Limb (tissue), 2 donors: ENCODE results near the gene TMEM184A.

Experiments
- DNase-seq, 2 donors: peaks; one replicate each; pipeline ENCODE4 v3.0.0-alpha.2; 2016; ENCODE audit errors: extremely low spot score in 2 of 2

Gene TMEM184A

DNA sequence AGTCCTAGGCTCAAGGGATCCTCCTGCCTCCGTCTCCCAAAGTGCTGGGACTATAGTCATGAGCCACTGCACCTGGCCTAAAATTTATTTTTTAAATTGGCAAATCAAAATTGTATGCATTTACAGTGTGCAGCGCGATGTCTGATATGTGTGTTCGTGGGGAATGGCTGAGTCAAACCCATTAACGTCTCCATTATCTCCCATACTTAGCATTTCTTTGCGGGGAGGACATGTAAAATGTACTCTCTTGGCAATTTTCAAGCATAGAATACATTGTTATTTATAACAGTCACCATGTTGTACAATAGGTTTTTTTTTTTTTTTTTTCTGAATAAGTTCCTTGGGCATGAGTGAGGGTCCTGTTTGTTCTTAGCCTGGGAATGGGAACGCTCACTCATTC is 3.8 kb downstream of the TMEM184A start:
- DNase-seq: no peak

DNA sequence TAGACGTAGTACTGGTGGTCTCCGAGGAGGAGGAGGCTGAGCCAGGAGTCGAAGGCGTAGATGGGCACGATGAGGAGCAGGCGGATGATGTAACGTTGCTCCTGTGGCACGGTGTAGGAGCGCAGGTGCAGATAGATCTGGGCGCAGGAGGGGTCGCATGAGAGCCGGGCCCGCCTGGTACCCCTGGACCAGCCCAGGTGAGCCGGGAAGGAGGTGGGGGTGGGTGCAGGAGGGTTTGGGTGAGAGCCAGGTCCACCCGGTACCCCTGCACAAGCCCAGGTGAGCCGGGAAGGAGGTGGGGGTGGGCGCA is 5.2 kb downstream of the TMEM184A start:
- no peak for DNase-seq

DNA sequence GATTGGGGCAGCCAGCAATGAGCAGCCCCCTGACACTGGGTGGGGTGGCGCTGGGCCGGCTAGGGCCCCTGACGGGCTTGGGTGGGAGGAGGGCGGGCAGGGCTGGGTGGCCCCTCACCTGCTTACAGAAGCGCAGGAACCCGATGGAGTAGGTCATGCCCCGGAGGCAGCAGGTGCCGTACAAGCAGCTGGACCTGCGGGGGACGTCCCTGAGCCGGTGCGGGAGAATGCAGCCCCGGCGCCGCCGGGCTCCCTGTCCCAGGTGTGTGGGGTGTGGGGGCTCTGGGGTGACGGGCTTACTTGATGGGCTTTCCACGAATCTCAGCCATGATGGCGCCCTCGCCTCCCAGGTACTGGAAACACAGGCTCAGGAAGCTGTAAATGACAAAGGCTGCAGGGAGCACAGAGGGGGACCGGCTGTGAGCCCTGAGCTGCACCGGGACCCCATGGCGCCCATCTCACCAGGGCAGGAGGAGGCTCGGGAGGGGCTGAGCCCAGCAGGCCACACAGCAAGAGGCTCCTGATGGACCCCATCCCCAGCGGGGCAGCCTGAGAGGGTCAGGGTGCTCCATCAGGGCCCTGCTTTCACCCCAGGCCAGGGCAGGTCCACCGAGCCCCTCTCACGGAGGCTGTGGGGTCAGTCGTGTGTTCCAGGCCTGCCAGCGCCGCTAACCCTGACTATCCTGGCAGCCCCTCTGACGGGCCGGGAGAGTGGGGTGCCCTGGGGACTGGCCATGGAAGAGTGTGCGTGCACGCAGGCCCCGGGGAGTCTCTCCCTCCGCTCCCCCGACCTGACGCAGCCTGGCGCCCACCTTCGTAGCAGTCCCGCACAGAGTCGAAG is 5.8 kb downstream of the TMEM184A start:
- no peak for DNase-seq

DNA sequence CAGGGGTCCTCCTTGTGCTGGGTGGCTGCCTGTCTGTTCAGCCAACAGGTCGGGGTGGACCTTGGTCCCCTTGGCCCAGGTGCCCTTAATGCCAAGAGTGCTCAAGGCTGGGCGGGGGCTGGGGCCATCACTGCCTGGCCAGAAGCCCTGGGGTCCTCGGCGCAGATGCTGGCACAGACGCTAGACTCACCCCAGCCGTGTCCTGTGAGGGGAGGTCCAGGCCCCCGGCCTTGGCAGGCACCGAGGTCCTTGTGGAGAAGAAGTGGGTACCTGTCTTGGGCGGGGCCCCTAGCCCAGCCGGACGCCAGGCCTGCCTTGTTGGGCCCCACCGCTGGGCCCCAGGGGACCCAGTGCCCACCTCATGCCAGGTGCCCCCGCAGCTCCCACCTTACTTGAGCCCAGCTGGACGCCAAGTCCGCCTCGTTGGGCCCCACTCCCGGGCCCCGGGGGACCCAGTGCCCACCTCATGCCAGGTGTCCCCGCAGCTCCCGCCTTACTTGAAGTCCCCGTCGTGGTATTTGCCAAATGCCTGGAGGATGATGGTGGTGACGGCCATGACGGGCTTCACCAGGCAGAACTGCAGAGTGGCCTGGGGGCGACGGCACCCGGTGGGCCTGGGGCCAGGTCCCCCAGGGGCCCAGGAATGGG is 6.5 kb downstream of the TMEM184A start:
- DNase-seq: no peak

DNA sequence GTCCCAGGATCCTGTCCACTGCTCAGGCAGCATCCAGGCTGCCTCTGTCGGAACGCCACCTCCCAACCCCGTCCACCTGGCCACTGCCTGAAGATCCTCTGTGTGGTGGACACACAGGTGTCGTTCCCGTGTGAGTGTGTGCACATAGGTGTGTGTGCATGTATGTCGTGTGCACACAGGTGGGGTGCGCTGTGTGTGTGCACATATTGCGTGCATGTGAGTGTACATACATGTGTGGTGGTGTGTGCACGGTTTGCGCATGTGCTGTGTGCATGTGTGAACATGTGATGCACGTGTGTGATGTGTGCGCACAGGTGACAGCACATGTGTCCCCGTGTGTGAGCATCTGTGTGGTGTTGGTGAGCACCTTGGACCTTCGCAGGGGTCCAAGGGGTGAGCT is 7.1 kb downstream of the TMEM184A start:
- no peak for DNase-seq

DNA sequence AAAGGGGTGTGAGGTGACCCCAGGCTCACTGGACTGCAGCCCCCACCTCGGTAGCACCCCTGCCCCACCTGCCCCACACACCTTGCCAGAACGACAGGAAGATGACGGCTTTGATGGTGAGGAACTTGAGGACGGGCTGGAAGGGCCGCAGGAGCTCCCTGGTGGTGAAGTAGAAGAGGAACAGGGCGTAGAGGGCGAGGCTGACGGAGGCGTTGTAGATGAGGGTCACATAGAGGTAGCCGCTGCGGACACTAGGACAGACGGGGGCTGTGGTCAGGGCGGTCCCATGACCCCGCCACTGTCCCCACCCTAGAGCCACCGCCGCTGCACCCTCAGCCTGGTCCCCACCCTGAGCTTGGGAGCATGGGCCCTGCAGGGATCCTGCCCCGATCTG is 7.6 kb downstream of the TMEM184A start:
- no peak for DNase-seq

DNA sequence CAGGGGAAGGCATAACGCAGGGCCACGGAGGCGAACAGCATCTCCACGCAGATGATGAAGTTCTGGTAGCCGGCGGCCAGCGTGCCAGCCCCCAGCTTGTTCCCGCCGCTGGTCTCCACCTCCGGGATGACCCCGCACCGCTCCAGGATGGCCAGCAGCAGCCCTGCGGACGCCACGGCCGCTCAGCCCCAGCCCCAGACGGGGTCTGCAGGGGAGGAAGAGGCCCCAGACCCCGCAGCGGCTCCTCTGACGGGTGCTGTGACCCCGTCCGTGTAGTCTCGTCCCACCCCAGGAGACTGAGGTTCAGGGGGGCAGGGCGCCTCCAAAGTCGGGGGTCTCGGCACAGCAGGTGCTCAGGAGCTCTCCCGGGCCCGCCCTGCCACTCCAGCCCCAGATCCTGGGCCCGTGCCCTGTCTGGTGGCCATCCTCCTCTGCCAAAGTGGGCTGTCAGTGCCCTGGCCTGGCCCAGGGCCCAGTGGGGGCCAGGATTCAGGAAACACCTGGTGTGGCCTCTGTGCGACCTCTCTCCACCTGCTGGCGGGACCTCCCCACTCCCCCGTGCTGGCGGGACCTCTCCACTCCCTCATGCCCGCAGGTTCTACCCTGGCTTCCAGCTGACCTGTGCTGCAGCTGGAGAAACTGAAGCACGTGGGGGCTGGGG is 8.1 kb downstream of the TMEM184A start:
- no peak for DNase-seq

DNA sequence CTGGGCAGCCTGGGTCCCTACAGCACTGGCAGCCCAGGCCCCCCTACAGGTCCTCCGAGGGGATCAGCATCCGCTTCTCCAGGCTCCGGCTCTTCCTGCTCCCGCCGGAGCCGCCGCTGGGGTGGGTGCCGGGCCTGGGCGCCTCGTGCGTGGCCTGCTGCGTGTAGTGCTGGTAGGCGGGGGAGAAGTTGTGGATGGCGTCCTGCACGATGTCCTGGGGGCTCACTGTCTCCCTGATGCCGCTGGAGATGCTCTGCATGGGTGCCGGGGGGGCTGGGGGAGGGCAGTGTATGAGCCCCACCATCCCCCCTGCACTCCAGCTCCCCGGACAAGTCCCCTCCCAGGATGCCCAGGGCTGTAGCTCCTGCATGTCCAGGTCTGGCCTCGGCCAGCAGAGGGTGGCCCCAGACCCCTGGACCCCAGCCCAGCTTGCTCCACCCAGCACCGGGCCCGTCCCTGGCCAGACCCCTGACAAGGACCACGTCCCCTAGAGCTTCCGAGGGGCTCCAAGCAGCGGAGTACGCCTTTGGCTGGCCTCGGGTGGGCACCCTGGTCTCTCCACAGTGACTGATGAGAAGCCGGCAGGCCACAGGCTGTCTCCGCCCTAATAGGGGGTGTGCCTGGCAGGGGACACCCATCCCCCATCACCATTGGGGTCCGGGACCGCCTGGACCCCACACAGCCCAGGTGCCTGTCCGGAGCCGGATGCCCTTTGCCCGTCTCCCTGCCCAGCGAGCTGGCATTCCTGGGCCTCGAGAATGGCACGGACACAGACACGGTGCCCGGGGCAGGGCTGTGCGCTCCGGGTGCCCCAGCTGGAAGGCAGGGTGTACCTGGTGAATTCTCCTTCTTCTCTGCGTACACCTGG is 8.9 kb downstream of the TMEM184A start:
- DNase-seq: no peak

DNA sequence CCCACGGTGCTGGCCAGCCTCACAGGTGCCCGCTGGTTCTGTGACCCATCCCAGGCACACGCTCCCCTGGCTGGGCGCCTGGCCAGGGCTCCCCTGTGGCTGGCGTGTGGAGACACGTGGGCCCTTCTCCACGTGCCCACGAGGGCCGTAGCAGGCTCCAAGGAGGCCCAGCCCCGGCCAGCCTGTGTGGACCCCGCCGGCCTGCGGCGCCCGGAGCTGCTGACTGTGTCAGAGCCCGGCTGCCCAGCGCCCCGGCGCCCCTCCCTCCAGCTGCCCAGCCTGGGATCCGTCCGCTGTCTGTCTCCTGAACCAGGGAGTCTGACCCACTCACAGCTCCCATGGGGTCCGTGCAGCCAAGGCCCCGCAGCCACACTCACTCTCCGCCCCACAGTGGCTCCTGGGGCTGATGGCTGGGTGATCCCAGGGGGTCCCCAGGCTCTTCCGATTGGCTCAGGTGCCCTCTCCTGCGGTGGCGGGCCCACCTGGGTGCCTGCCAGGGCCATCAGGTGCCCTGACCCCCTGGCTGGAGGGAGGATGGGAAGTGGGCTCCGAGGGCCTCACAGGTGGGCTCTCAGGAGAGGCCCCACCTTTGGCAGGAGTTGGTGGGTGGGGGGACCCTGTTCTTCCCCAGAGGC is 9.6 kb downstream of the TMEM184A start:
- DNase-seq: no peak

DNA sequence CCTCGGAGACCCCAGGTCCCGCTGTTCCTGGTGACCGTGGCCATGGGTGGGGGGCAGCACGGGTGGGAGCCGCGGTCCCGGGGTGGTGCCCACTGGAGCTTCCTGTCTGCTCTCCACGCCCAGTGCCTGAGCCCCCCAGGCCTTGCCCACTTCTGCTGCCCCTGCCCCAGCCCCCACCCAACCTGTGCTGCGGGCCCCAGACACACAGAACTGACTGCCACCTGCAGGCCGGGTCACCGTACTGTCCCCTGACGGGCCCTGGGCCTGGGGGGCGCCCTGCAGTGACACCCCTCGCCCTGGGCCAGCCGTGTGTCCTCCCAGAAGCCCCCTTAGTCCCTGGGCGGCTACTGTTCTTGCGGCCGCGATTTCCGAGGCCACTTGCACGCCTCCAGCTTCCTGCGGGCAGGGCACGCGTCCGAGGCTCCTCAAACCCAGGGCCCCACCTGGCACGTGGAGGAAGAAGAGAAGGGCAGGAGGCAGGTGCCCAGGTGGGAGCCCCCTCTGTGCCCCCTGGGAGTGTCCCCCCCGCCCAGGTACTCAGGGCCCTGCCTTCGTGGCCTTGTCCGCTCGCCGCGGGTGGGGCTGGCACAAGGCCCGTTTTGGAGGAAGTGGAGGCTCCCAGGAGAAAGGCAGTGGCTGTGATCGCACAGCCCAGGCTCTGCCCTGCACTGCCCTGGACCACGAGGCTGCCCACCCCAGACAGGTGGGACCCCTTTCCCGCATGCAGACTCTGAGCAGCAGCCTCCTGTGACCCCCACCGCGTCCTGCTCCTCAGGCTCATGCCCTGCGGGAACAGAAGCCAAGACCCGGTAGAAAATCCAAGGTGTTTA is 10.4 kb downstream of the TMEM184A start:
- DNase-seq: no peak

DNA sequence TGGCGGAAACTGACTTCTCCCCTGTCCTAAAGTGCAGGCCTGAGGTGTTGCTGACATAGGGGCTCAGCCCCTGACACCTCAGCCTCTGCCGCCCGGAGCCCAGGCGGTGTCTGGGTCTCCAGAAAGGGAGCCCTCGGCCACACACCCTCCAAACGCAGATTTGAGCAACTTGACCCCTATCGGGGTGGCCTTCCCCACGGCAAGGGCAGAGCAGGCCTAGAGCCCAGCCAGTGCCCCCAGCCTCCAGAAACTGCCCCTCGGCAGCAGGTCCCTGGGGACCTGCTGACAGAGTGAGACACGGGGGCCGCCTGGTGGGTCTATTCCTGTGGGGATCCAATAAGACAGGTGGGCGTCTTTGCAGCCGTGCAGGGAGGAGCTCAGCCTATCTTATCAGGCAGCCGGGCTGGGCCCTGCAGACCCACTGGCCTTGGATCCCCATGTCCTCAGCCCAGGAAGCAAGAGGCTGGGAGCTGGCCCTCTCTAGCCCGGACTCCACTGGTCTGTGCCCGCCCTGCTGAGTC is 11.0 kb downstream of the TMEM184A start:
- DNase-seq: no peak

DNA sequence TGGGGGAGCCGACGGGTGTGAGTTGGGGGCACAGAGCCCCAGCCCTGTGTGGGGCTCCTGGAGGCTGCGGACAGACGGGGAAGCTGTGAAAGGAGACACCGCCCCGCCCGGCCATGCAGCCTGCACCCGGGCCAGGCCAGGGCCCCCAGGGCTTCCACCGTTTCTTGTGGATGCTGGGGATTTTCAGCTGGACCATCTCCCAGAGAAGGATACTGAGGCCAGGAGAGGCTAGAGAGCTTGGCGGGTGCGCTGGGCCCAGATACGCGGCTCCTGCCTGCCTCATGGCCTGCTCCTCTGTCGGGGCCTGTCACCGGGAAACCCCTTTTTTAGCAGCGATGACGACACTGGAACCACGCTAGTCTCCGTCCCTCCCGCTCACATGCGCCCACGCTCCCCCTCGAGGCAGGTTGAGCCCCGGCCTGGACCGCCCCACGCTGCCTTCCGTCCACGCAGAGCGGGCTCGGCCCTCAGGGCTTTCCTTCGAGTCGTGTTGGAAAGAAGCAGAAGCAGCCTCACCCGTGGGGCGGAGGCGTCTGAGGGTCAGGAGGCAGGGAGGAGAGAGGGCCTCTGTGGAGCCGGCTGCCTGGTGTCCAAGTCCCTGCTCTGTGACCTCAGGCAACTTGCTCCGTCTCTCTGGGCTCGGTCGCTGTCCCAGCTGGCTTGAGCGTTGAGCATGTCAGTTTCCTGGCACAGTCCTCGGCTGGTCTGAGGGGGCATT is 11.7 kb downstream of the TMEM184A start:
- no peak for DNase-seq

DNA sequence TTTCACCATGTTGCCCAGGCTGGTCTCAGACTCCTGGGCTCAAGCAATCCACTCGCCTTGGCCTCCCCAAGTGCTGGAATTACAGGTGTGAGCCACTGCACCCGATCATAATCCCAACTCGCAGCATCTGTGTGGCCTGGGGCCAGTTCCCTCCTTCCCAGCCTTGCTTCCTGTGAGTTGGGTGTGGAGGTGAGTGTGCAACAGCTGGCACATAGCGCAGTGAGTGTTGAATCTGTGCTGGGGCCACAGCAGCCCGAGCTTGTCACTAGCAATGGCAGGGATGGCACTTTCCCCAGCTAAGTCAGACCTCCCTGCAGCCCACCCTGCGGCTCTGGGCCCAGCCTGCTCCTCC is 12.2 kb downstream of the TMEM184A start:
- no peak for DNase-seq

DNA sequence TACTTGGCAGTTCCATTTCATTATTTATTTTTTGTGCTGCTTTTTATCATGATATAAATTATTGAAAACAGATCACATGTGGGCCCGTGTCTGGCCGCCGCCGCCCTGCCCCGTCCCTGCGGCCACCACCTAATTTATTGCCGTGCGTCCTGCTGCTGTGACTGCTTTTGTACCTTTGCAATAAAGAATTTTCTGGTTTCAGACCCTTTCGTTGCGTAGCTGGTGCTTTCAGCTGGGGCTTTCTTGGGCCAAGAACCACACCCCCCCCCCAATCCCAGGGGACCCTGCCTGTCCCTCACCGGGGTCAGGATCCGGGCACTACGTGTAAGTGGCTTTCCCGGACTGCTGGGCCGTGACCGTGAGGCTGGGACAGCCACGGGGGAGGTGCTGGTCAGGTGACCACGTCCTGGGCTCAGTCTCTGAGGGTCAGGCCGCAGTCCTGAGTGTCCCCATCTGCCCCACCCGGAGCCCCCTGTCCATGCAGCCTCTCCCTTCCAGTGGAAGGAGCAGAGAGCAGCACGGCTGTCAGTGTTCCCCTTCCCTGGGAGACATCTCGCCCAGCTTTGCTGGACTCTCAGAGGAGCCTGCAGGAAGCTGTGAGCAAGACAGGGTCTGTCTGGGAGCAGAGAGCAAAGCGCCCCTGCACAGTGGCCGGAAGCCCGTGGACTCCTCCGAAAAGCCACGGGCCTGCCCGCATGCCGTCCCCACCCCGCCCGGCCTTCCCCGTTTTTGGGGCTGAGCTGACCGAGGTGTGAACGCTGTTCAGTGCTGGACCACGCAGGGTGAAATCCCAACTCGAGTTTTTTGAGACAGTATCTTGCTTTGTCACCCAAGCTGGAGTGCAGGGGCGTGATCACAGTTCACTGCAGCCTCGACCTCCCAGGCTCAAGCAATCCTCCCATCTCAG is 12.9 kb downstream of the TMEM184A start:
- DNase-seq: peak in 1 of 2 donors; percentile 50

DNA sequence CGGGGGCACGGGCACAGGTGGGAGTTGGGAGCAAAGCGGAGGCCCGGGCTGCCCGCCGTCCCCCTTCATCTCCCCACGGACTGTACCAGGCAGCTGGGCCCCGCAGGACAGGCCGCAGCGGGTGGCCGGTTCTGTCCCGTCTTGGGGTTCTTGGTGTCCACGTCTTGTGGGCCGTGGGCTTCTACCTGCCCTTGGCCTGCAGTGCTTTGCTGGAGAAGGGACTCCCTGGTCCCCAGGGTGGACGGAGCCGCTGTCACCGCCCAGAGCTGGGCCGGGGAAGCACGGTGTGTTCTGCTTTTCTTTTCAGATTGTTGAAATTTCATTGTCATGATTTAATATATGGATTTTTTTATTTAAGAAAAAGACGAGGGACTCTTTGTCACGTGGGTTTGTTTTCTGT is 13.7 kb downstream of the TMEM184A start:
- no peak for DNase-seq

DNA sequence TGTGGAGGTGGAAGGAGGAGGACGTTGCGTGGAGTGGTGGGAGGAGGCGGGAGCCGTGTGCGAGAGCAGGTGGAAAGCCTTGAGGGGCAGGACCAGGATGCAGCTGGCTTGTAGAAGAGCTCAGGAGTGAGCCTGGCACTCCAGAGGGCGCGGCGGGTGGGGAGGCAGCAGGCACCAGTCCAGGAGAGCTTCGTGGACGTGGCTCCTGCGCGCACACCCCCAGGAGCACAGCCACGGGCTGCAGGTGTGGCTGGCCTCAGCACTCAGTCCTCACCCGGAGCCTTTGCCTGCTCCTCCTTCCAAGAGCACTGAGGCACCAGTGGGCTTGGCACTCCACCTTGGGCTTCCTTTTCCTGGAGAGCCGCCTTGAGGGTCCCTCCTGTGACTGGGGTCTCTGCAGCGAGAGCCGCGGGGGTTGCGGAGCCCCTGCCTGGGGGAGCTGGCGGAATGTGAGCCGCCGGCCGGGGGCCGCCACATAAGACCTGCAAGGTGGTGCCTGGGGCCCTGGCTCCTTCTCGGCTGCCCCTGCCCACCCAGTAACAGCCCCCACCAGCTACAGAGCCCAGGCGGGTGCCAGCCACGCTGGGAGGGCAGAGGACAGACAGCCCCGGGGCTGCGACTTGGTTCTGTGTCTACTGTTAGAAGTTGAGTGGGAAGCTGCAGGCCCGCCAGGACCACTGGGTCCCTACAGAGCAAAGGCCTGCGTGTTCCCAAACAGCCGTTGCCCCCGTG is 14.4 kb downstream of the TMEM184A start:
- DNase-seq: peak in 1 of 2 donors; percentile 26

DNA sequence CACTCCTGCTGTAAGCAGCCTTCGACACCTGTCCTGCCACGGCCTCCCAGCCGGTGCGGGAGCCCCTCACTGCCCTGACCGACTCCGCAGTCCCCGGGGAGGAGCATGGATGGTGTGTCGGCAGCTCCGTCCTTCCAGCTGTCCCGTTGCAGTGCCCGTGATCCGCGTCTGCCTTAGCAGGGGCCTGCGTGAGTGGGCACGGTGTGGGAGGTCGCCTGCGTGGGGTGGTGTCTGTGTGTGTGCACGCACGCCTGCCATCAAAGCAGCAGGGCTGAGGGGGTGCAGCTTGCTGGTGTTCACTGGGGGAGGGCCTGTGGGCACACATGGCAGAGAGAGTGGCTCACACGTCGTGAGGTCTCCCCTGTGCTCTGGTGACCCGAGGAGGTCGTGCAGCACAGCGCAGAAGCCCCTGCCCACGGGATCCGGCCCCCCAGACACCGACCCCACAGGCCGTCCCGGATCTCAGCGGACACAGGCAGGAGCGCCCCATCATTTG is 15.2 kb downstream of the TMEM184A start:
- DNase-seq: peak in 1 of 2 donors; percentile 33
